Vagina (tissue), 2 donors: Measurements from ENCODE around the gene PHF5A. TPM values are rescaled to one million over a fixed set of nuclear protein-coding genes. Genes with fewer than 3 reads are reported as not detected.
A peak's percentile ranks its signal among the peaks of the same experiment; 100 is the strongest.

Experiments used
- DNase-seq, 2 donors: peaks; one replicate each; pipeline ENCODE4 v3.0.0-alpha.2; 2017; ENCODE audit errors: extremely low spot score in 2 of 2
- H3K27ac ChIP-seq: fragments of 200-600 bp; sonication (generic); one replicate; pipeline ENCODE4 v1.5.1; 2019
- H3K27me3 ChIP-seq: fragments of 200-600 bp; sonication (generic); one replicate; pipeline ENCODE4 v1.5.1; 2019
- H3K36me3 ChIP-seq, 2 donors: fragments of 200-600 bp; sonication (generic); one replicate each; pipeline ENCODE4 v1.5.1; 2017 to 2019
- H3K4me1 ChIP-seq: fragments of 200-600 bp; sonication (generic); one replicate; pipeline ENCODE4 v1.5.1; 2019
- H3K4me3 ChIP-seq, 2 donors: fragments of 200-600 bp; sonication (generic); 1 replicate in 1 of 2; 2 replicates in 1 of 2; pipeline ENCODE4 v1.5.1; 2016 to 2019
- H3K9me3 ChIP-seq: fragments of 200-600 bp; sonication (generic); one replicate; pipeline ENCODE4 v1.5.1; 2019
- POLR2A ChIP-seq, 2 donors: fragments of 450-650 bp; IDR thresholded peaks; one replicate each; pipeline ENCODE4 v1.6.1; 2017; ENCODE audit warnings: antibody characterized with exemption in 2 of 2, mild to moderate bottlenecking in 2 of 2, moderate library complexity in 2 of 2
- POLR2AphosphoS5 ChIP-seq, 2 donors: sonication (generic); formaldehyde crosslinking; IDR thresholded peaks; one replicate each; pipeline ENCODE4 v1.9.0; 2017; ENCODE audit warnings: antibody characterized with exemption in 2 of 2, mild to moderate bottlenecking in 2 of 2, low read depth in 1 of 2; ENCODE audit not compliant: insufficient read depth in 1 of 2
- intact Hi-C: fragments of 100-400 bp; cut with DNase I; formaldehyde crosslinking; loops from one replicate; pipeline ENCODE4 v1.15.1; 2023
- total RNA-seq: library from RNA; depleted of rRNA; stranded (reverse); fragments of >200 nt; gene quantifications from one replicate; pipeline ENCODE4 v1.2.3, GENCODE V29; 2016
- TF ChIP-seq, protein P1 (sequence below), 3 experiments: fragments of 450-650 bp in 2 of 3; fragments of 200-600 bp in 1 of 3; sonication (generic) in 1 of 3; IDR thresholded peaks; one replicate each; pipeline ENCODE4 v1.5.1; 2017 to 2019; ENCODE audit warnings: antibody characterized with exemption in 3 of 3, mild to moderate bottlenecking in 2 of 3, moderate library complexity in 2 of 3

The PHF5A gene
- total RNA-seq, 1 donor from 2014 or later = 35.4 TPM

DNA sequence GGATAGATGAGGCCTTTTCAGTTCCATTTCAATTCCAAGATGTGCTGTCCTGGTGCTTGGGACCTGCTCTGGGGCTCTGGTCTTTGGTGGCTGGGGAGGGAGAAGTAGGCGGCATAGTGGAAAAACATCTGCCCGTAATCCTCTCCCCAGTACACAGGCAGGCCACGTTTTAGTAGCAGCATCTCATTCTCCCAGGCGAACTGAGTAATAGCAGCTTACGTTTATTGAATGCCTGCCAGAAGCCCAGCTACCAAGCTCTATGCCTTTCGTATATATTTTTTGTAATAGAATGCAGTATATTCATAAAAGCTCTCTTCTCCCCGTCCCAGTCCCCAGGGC lies 11.9 kb upstream of the PHF5A start:
- H3K36me3 ChIP-seq = peaks cover 0 to 5% of the 10 kb centered on the region in 2 donors
- DNase-seq = no peak
- intact Hi-C loops = no loop called here
- peaks cover 54% of the 10 kb centered on the region for H3K4me1 ChIP-seq
- H3K4me3 ChIP-seq = no peak overlapping the region
- TF ChIP-seq POLR2A (IDR thresholded peaks at IDR 0.05) = no peak
- TF ChIP-seq POLR2AphosphoS5 (IDR thresholded peaks at IDR 0.05; ENCODE audit: insufficient read depth in 1 of 2, low read depth in 1 of 2) = no peak
- TF ChIP-seq, protein P1, sequence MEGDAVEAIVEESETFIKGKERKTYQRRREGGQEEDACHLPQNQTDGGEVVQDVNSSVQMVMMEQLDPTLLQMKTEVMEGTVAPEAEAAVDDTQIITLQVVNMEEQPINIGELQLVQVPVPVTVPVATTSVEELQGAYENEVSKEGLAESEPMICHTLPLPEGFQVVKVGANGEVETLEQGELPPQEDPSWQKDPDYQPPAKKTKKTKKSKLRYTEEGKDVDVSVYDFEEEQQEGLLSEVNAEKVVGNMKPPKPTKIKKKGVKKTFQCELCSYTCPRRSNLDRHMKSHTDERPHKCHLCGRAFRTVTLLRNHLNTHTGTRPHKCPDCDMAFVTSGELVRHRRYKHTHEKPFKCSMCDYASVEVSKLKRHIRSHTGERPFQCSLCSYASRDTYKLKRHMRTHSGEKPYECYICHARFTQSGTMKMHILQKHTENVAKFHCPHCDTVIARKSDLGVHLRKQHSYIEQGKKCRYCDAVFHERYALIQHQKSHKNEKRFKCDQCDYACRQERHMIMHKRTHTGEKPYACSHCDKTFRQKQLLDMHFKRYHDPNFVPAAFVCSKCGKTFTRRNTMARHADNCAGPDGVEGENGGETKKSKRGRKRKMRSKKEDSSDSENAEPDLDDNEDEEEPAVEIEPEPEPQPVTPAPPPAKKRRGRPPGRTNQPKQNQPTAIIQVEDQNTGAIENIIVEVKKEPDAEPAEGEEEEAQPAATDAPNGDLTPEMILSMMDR (IDR thresholded peaks at IDR 0.05) = no peak
- H3K27me3 ChIP-seq = no peaks in the 10 kb centered on the region
- peak overlapping the region; percentile 70 for H3K27ac ChIP-seq
- no peaks in the 10 kb centered on the region for H3K9me3 ChIP-seq

DNA sequence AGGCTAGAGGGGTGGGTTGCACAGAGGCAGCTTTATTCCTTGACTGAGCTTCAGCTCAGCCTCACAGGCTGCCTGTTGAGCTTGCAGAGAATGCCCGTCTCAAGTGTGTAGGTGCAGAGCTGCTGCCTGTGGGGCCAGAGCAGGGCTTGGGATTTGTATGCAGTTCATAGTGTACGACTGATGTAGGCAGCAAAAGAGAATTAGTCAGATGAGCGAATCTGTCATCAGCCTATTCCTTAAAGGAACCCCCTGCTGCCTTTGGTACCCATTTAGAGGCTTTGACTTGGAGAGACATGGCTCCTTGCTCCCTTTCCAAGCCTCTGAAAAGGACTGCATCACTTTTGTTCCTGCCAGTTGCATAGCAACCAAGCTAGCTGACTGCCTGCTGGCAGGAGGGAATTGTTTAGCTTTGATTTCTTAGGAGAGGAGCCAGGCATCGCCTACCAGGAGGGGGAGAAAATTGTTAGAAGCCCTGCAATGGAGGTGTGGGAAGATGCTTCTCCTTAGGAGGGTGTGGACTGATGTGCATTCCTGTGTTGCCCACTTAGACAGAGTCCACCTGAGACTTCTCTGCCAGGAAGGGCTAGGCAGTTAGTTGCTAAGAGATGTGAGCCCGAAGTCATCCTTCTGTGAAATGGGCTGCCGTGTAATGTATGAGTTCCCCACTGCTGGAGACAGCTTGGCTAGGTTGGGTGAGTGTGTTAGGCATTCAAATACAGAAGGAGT lies 11.3 kb upstream of the PHF5A start:
- peaks cover 54% of the 10 kb centered on the region for H3K4me1 ChIP-seq
- no peaks in the 10 kb centered on the region for H3K27me3 ChIP-seq
- DNase-seq = no peak
- peaks cover 0 to 5% of the 10 kb centered on the region in 2 donors for H3K36me3 ChIP-seq
- no peak overlapping the region for H3K4me3 ChIP-seq
- no peaks in the 10 kb centered on the region for H3K9me3 ChIP-seq
- intact Hi-C loops = no loop called here
- TF ChIP-seq POLR2A (IDR thresholded peaks at IDR 0.05) (no peak), POLR2AphosphoS5 (IDR thresholded peaks at IDR 0.05; ENCODE audit: insufficient read depth in 1 of 2, low read depth in 1 of 2) (no peak)
- TF ChIP-seq, protein P1 (IDR thresholded peaks at IDR 0.05) = no peak
- peak overlapping the region; percentile 70 for H3K27ac ChIP-seq

DNA sequence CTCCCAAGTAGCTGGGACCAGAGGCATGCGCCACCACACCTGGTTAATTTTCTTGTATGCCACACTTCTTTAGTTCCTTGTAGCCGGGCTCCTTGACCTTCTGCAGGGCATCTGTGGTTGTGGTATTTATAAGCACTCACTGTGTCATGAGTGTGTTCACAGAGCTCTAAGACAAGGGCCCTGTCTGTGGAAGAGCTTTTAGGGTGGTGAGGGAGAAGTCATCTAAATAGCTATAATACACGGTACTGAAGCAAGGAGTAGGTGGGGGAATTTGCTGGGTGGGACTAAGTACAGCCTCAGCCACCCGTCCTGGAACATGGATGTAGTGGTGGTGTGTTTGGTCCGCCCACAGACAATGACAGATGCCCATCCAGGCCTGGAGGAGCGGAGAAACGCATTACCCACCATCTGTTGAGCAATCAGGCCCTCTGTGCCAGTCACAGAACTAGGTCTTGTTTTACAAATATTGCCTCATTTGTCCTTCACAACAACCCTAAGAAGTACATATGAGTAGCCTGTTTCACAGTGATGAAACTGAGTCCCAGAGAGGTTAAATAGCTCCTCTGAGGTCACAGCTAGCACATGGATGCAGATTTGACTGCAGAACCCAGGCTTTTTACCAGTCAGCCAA lies 10.5 kb upstream of the PHF5A start:
- intact Hi-C loops = no loop called here
- Histone ChIP-seq H3K36me3 (peaks cover 0 to 5% of the 10 kb centered on the region in 2 donors), H3K4me3 (no peak overlapping the region), H3K9me3 (no peaks in the 10 kb centered on the region), H3K27ac (peak overlapping the region; percentile 70), H3K27me3 (no peaks in the 10 kb centered on the region), H3K4me1 (peaks cover 53% of the 10 kb centered on the region)
- TF ChIP-seq, protein P1 (IDR thresholded peaks at IDR 0.05) = no peak
- TF ChIP-seq POLR2AphosphoS5 (IDR thresholded peaks at IDR 0.05; ENCODE audit: insufficient read depth in 1 of 2, low read depth in 1 of 2) (no peak), POLR2A (IDR thresholded peaks at IDR 0.05) (no peak)
- DNase-seq = no peak

DNA sequence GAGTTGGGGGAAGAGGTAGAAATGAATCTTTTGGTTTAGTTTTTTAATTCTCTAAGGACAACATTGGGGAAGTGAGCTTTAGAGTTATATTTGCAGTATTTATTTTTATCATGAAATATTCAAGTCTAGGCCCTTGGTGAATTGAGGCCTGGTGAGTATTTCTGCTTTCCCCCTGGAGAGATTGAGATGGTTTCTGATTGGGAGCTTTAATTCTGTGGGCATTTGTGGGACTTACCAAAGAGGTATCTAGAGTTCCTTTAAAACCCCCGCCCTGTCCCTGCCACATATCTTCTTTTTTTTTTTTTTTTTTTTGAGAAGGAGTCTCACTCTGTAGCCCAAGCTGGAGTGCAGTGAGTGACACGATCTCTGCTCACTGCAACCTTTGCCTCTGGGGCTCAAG lies 10.0 kb upstream of the PHF5A start:
- H3K27me3 ChIP-seq = no peaks in the 10 kb centered on the region
- H3K9me3 ChIP-seq = no peaks in the 10 kb centered on the region
- intact Hi-C loops = no loop called here
- no peak overlapping the region for H3K4me3 ChIP-seq
- H3K36me3 ChIP-seq = peaks cover 0 to 5% of the 10 kb centered on the region in 2 donors
- no peak for DNase-seq
- H3K4me1 ChIP-seq = peaks cover 48% of the 10 kb centered on the region
- no peak for TF ChIP-seq POLR2A (IDR thresholded peaks at IDR 0.05)
- no peak for TF ChIP-seq POLR2AphosphoS5 (IDR thresholded peaks at IDR 0.05; ENCODE audit: insufficient read depth in 1 of 2, low read depth in 1 of 2)
- TF ChIP-seq, protein P1 (IDR thresholded peaks at IDR 0.05) = no peak
- H3K27ac ChIP-seq = no peak overlapping the region

DNA sequence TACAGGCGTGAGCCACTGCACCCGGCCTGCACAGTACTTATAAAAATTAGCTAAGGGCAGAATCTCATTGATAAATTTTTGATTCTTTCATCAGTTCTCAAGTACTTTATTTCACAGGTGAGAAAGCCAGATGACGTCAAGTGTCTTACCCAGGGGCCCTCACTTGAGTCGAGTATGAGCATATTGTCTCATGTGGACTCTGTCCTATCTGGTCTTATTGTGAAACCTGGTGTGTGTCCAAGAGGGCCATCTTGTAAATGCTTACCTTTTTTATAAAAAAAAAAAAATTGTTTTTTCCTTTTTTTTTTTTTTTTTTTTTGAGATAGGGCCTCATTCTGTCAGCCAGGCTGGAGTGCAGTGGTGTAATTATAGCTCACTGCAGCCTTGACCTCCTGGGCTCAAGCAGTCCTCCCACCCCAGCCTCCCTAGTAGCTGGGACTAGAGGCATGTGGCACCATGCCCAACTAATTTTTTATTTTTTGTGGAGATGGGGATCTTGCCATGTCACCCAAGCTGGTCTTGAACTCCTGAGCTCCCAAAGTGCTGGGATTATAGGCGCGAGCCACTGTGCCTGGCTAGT lies 6.5 kb upstream of the PHF5A start:
- H3K4me1 ChIP-seq = peaks cover 40% of the 10 kb centered on the region
- intact Hi-C loops = no loop called here
- no peak overlapping the region for H3K4me3 ChIP-seq
- no peaks in the 10 kb centered on the region for H3K9me3 ChIP-seq
- no peak for TF ChIP-seq POLR2A (IDR thresholded peaks at IDR 0.05)
- TF ChIP-seq, protein P1 (IDR thresholded peaks at IDR 0.05) = no peak
- no peak for TF ChIP-seq POLR2AphosphoS5 (IDR thresholded peaks at IDR 0.05; ENCODE audit: insufficient read depth in 1 of 2, low read depth in 1 of 2)
- H3K27ac ChIP-seq = no peak overlapping the region
- no peak for DNase-seq
- H3K27me3 ChIP-seq = no peaks in the 10 kb centered on the region
- H3K36me3 ChIP-seq = peaks cover 0 to 11% of the 10 kb centered on the region in 2 donors
